SJSA1 (cell line): ENCODE data around the gene TRIM49B. TPM values are rescaled to one million over a fixed set of nuclear protein-coding genes. Genes with fewer than 3 reads are reported as not detected.
"Not testable (repeated sequence)": the region's sequence is repeated elsewhere in the genome, so short reads cannot be mapped to it uniquely, and the experiment has no call there.

ENCODE experiments used
- DNase-seq, 2 experiments: peaks; one replicate each; pipeline ENCODE4 v3.0.0-alpha.2; 2015 to 2020; ENCODE audit warnings: low spot score in 2 of 2, low read depth in 1 of 2
- H3K27ac ChIP-seq: fragments of 250-450 bp; sonication (Bioruptor Pico); 2 replicates; pipeline ENCODE4 v1.5.1; 2020; ENCODE audit warnings: mild to moderate bottlenecking, moderate library complexity
- H3K27me3 ChIP-seq: fragments of 250-450 bp; sonication (Bioruptor Pico); replicated peaks from 2 replicates; pipeline ENCODE4 v1.5.1; 2020; ENCODE audit warnings: mild to moderate bottlenecking, moderate library complexity
- H3K36me3 ChIP-seq: fragments of 250-450 bp; sonication (Bioruptor Pico); 2 replicates; pipeline ENCODE4 v1.5.1; 2020; ENCODE audit warnings: mild to moderate bottlenecking
- H3K4me1 ChIP-seq: fragments of 250-450 bp; sonication (Bioruptor Pico); replicated peaks from 2 replicates; pipeline ENCODE4 v1.6.1; 2021; ENCODE audit warnings: mild to moderate bottlenecking
- H3K4me3 ChIP-seq: fragments of 250-450 bp; sonication (Bioruptor Pico); 2 replicates; pipeline ENCODE4 v1.5.1; 2020; ENCODE audit warnings: mild to moderate bottlenecking
- H3K9me3 ChIP-seq: fragments of 250-450 bp; sonication (Bioruptor Pico); replicated peaks from 2 replicates; pipeline ENCODE4 v1.5.1; 2020; ENCODE audit warnings: mild to moderate bottlenecking
- total RNA-seq: library from RNA; depleted of rRNA; stranded (reverse); fragments of >200 nt; shearing (Covaris generic); gene quantifications from 2 replicates; pipeline ENCODE4 v1.2.3, GENCODE V29; 2014; rRNA removed

The TRIM49B gene
- total RNA-seq: not detected in 2 replicates

- not testable (repeated sequence) for H3K4me3 ChIP-seq, H3K27me3 ChIP-seq, H3K4me1 ChIP-seq, H3K9me3 ChIP-seq, H3K36me3 ChIP-seq, H3K27ac ChIP-seq, DNase-seq
These were observed at the start of gene TRIM49B for GRCh38 chr11:49028523-49028922. Gene TRIM49B, plus strand, starts transcription at chr11:49028823. Its CDS starts 2,777 bp downstream, at chr11:49031600.

- not testable (repeated sequence) for H3K27ac ChIP-seq, DNase-seq, H3K4me1 ChIP-seq, H3K4me3 ChIP-seq, H3K9me3 ChIP-seq, H3K27me3 ChIP-seq, H3K36me3 ChIP-seq
These were observed 44.8 kb upstream of the TRIM49B start, which contains the start of gene TRIM51G for GRCh38 chr11:48983785-48984184. Gene TRIM51G, minus strand, starts transcription at chr11:48983885. Its CDS starts 2,190 bp downstream, at chr11:48981695.

- not testable (repeated sequence) for H3K27me3 ChIP-seq
These were observed 19.6 kb downstream of the TRIM49B start for GRCh38 chr11:49048229-49048628.

GRCh38 chr11:49049821-49050220 lies 21.2 kb downstream of the TRIM49B start:
- not testable (repeated sequence) for DNase-seq, H3K27ac ChIP-seq, H3K27me3 ChIP-seq, H3K36me3 ChIP-seq, H3K4me3 ChIP-seq, H3K9me3 ChIP-seq, H3K4me1 ChIP-seq

More at GRCh38 chr11:49048229-49048628, 19.6 kb downstream of the TRIM49B start:
- not testable (repeated sequence) for H3K4me3 ChIP-seq, H3K4me1 ChIP-seq, DNase-seq, H3K36me3 ChIP-seq, H3K9me3 ChIP-seq, H3K27ac ChIP-seq

- H3K36me3 ChIP-seq, DNase-seq, H3K9me3 ChIP-seq, H3K4me1 ChIP-seq, H3K4me3 ChIP-seq, H3K27me3 ChIP-seq, H3K27ac ChIP-seq: not testable (repeated sequence)
These were observed 30.4 kb downstream of the TRIM49B start, which contains the start of gene TRIM64C for GRCh38 chr11:49059012-49059411. Gene TRIM64C, minus strand, starts transcription at chr11:49059112. Its CDS starts 0 bp downstream, at chr11:49059112.

GRCh38 chr11:49069897-49070296 lies 41.3 kb downstream of the TRIM49B start:
- H3K27ac ChIP-seq, DNase-seq, H3K27me3 ChIP-seq, H3K9me3 ChIP-seq, H3K36me3 ChIP-seq, H3K4me3 ChIP-seq, H3K4me1 ChIP-seq: not testable (repeated sequence)

Other genes starting within 250 kb of the TRIM49B start
- gene TRIM51G, start 44.9 kb upstream of the TRIM49B start, total RNA-seq: not detected in 2 replicates
- gene TRIM64C, start 30.3 kb downstream of the TRIM49B start, total RNA-seq: not detected in 2 replicates
- not detected in 2 replicates for gene FOLH1, start 179.8 kb downstream of the TRIM49B start, total RNA-seq